Measurements from ENCODE around the gene GPR22.

GRCh38 chr7:107468824-107469223 lies 1.0 kb upstream of the GPR22 start:
- no peak for TF ChIP-seq CTCF (IDR thresholded peaks at IDR 0.05; ENCODE audit: borderline replicate concordance, extremely low read depth, low read length, poor library complexity, severe bottlenecking)
- TF ChIP-seq EZH2 (IDR thresholded peaks at IDR 0.05; ENCODE audit: borderline replicate concordance, low read depth, low read length, severe bottlenecking), result no peak
